K562 (cell line): ENCODE data around the gene FILIP1. TPM values are rescaled to one million over a fixed set of nuclear protein-coding genes. Genes with fewer than 3 reads are reported as not detected.
"Not testable (repeated sequence)": the region's sequence is repeated elsewhere in the genome, so short reads cannot be mapped to it uniquely, and the experiment has no call there.

ENCODE experiments used
- ATAC-seq: fragments of 200-7000 bp; cut with Tn5 transposase; 3 replicates; pipeline ENCODE4 v1.9.1; 2020; ENCODE audit warnings: moderate library complexity
- BruUV-seq: library from RNA; stranded (reverse); fragments of 400-500 nt; replicated peaks from 2 replicates; lab custom pipeline; 2021; lab: Mats Ljungman, UMichigan
- CTCF ChIA-PET: fragments of 300-600 bp; formaldehyde crosslinking; extraction: SDS; loops from one replicate; lab custom pipeline; 2021; ENCODE audit warnings: low intra/inter-chr PET ratio; lab: Yijun Ruan, JAX
- POLR2A ChIA-PET: fragments of 300-600, 350-650 bp; sonication (Branson Sonifier 250); formaldehyde crosslinking; extraction: SDS; loops from one replicate; lab custom pipeline; 2021; ENCODE audit warnings: antibody characterized with exemption, inconsistent platforms; lab: Yijun Ruan, JAX
- DNase-seq, 4 experiments: peaks; one replicate each; pipeline versions ENCODE4 v3.0.0 to v3.0.0-alpha.2; 2011 to 2018; ENCODE audit warnings: low spot score in 3 of 4, mixed read lengths in 3 of 4; ENCODE audit errors: extremely low read depth in 1 of 4
- FAIRE-seq: peaks from 2 replicates; lab custom pipeline; 2011; peaks lifted over from hg19 to GRCh38; lab: Jason Lieb, UNC
- H2AFZ ChIP-seq: 2 replicates; pipeline ENCODE4 v1.6.0; 2011; ENCODE audit warnings: low read depth, low read length, control low read depth, inconsistent platforms
- H3K27ac ChIP-seq: fragments of 200-600 bp; 3 replicates; pipeline ENCODE4 v1.8.0; 2011; ENCODE audit warnings: low read depth, mild to moderate bottlenecking, control low read depth, inconsistent platforms, low read length, moderate library complexity, mixed read lengths; ENCODE audit errors: extremely low read depth
- H3K27me3 ChIP-seq, 2 experiments: fragments of 300-600 bp in 1 of 2; 2 replicates in 1 of 2; 3 replicates in 1 of 2; pipeline versions ENCODE4 v1.6.0 to v1.8.0; 2011; ENCODE audit warnings: inconsistent platforms in 2 of 2, low read length in 2 of 2, mild to moderate bottlenecking in 1 of 2, mixed read lengths in 1 of 2, moderate library complexity in 1 of 2; ENCODE audit not compliant: control insufficient read depth in 2 of 2, insufficient read depth in 2 of 2
- H3K36me3 ChIP-seq: fragments of 300-600 bp; 3 replicates; pipeline ENCODE4 v1.8.0; 2011; ENCODE audit warnings: mild to moderate bottlenecking, low read length, inconsistent platforms; ENCODE audit not compliant: control insufficient read depth, insufficient read depth
- H3K4me1 ChIP-seq, 2 experiments: fragments of 200-600 bp in 1 of 2; replicated peaks in 1 of 2; 2 replicates in 1 of 2; 3 replicates in 1 of 2; pipeline versions ENCODE4 v1.5.1 to v1.8.0; 2011; ENCODE audit warnings: inconsistent platforms in 2 of 2, low read length in 2 of 2, mild to moderate bottlenecking in 1 of 2, mixed read lengths in 1 of 2, moderate library complexity in 1 of 2; ENCODE audit not compliant: control insufficient read depth in 2 of 2, insufficient read depth in 2 of 2
- H3K4me2 ChIP-seq: 2 replicates; pipeline ENCODE4 v1.6.1; 2011; ENCODE audit warnings: low read length, control low read depth, inconsistent platforms, mixed read lengths; ENCODE audit not compliant: insufficient read depth
- H3K4me3 ChIP-seq: fragments of 200-600 bp; sonication (generic), shearing (Covaris generic); 2 replicates; pipeline ENCODE4 v1.5.1; 2016; ENCODE audit warnings: control low read depth, inconsistent platforms
- H3K79me2 ChIP-seq: fragments of 200-600 bp; 3 replicates; pipeline ENCODE4 v1.8.0; 2011; ENCODE audit warnings: low read length, inconsistent platforms; ENCODE audit not compliant: control insufficient read depth, insufficient read depth
- H3K9ac ChIP-seq, 2 experiments: 2 replicates each; pipeline versions ENCODE4 v1.6.0 to v1.6.1; 2011; ENCODE audit warnings: low read depth in 2 of 2, low read length in 2 of 2, control low read depth in 1 of 2, inconsistent platforms in 1 of 2, mild to moderate bottlenecking in 1 of 2, mixed read lengths in 1 of 2; ENCODE audit not compliant: insufficient read depth in 1 of 2
- H3K9me1 ChIP-seq: one replicate; pipeline ENCODE4 v1.6.0; 2011; ENCODE audit warnings: inconsistent platforms, mild to moderate bottlenecking, low read length, moderate library complexity; ENCODE audit not compliant: control insufficient read depth, insufficient read depth
- H3K9me3 ChIP-seq: replicated peaks from 2 replicates; pipeline ENCODE4 v1.5.1; 2011; ENCODE audit warnings: low read depth, low read length, inconsistent platforms; ENCODE audit not compliant: control insufficient read depth, insufficient read depth
- H4K20me1 ChIP-seq: replicated peaks from 2 replicates; pipeline ENCODE4 v1.6.1; 2011; ENCODE audit warnings: low read length, inconsistent platforms, mixed read lengths; ENCODE audit not compliant: control insufficient read depth, insufficient read depth
- ATF7 ChIP-seq: fragments of 450-650 bp; IDR thresholded peaks from 2 replicates; pipeline ENCODE4 v1.7.1; 2014; ENCODE audit warnings: mild to moderate bottlenecking, moderate library complexity
- CREB1 ChIP-seq, 2 experiments: sonication (generic) in 1 of 2; formaldehyde crosslinking in 1 of 2; IDR thresholded peaks; 2 replicates each; pipeline versions ENCODE4 v1.6.1 to v1.8.0; 2012 to 2022; ENCODE audit warnings: inconsistent platforms in 1 of 2, mild to moderate bottlenecking in 1 of 2, missing genetic modification reagents in 1 of 2, moderate library complexity in 1 of 2
- HNRNPH1 ChIP-seq: fragments of 200-400 bp; formaldehyde crosslinking; optimal IDR thresholded peaks from 2 replicates; pipeline ENCODE3; 2017; ENCODE audit warnings: low read depth, mild to moderate bottlenecking, low read length, moderate library complexity
- NRF1 ChIP-seq, 2 experiments: fragments of 450-650 bp; IDR thresholded peaks in 1 of 2; conservative IDR thresholded peaks in 1 of 2; 2 replicates each; pipeline ENCODE4 v1.6.1; 2014; ENCODE audit warnings: mild to moderate bottlenecking in 2 of 2
- SP2 ChIP-seq: IDR thresholded peaks from 2 replicates; pipeline ENCODE4 v1.6.1; 2011; ENCODE audit warnings: mild to moderate bottlenecking, low read depth, low read length, moderate library complexity; ENCODE audit not compliant: poor library complexity, severe bottlenecking; ENCODE audit errors: extremely low read depth
- ZNF146 ChIP-seq: IDR thresholded peaks from one replicate; pipeline ENCODE4 v1.6.1; 2018; ENCODE audit warnings: missing compliant biosample characterization; ENCODE audit not compliant: unreplicated experiment
- ZNF239 ChIP-seq: fragments of 250-450 bp; sonication (Bioruptor Pico); IDR thresholded peaks from 2 replicates; pipeline ENCODE4 v1.4.0; 2020; ENCODE audit warnings: mild to moderate bottlenecking
- WGBS: fragments of 100-300 bp; shearing (Covaris generic); methylation state at CpG from one replicate; pipeline ENCODE4 v1.1.6; 2016; ENCODE audit warnings: low coverage, mixed read lengths; ENCODE audit not compliant: insufficient coverage; ENCODE audit errors: missing lambda C conversion rate; 5-methylcytosine and 5-hydroxymethylcytosine counted together
- in situ Hi-C: fragments of 300-500 bp; cut with MboI; formaldehyde crosslinking; loops from 4 replicates; pipeline ENCODE4 v1.15.0; 2018; ENCODE audit warnings: inconsistent platforms, mixed read lengths
- intact Hi-C: fragments of 100-400 bp; cut with micrococcal nuclease; formaldehyde crosslinking; loops from 2 replicates; pipeline ENCODE4 v1.14.2; 2022
- polyA plus RNA-seq, 8 experiments: library from polyadenylated mRNA; depleted of rRNA in 4 of 8; stranded (reverse) in 5 of 8; unstranded in 3 of 8; fragments of >200 nt; fragmentation: Nextera tagmentation in 2 of 8; fragmentation: Illumina TruSeq in 1 of 8; extraction: Ambion mirVana in 2 of 8; extraction: Trizol in 1 of 8; gene quantifications; 2 replicates each; pipeline versions ENCODE4 v1.2.1 to v1.2.3, GENCODE V29; 2011 to 2014; ENCODE audit warnings: inconsistent platforms in 1 of 8, missing spikeins in 1 of 8
- total RNA-seq, 7 experiments: library from RNA; depleted of rRNA in 6 of 7; stranded (reverse); fragments of >200 nt in 6 of 7; fragmentation: Illumina TruSeq in 2 of 7; extraction: Trizol in 2 of 7; gene quantifications; 2 replicates each; pipeline versions ENCODE4 v1.2.1 to v1.2.3, GENCODE V29; 2011 to 2021; ENCODE audit warnings: low replicate concordance in 1 of 7

The FILIP1 gene
- total and polyA plus RNA-seq, 9 of the 15 experiments (the other 6 are each of a cell fraction or from before 2014, with no cell fraction given): 0.03 to 0.25 (median 0.10) TPM; not detected in 1

DNA sequence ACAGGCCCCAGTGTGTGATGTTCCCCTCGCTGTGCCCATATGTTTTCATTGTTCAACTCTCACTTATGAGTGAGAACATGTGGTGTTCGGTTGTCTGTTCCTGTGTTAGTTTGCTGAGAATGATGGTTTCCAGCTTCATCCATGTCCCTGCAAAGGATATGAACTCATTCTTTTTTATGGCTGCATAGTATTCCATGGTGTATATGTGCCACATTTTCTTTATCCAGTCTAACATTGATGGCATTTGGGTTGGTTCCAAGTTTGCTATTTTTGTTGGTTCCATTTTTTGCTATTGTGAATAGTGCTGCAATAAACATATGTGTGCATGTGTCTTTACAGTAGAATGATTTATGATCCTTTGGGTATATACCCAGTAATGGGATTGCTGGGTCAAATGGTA is 83.0 kb downstream of the FILIP1 start:
- H3K27me3 ChIP-seq, H2AFZ ChIP-seq, H3K79me2 ChIP-seq, H3K4me1 ChIP-seq, H3K36me3 ChIP-seq, H3K9me3 ChIP-seq, FAIRE-seq, H3K9me1 ChIP-seq, POLR2A ChIA-PET, H4K20me1 ChIP-seq, CTCF ChIA-PET, ATAC-seq, BruUV-seq, H3K4me3 ChIP-seq, H3K9ac ChIP-seq, H3K27ac ChIP-seq, H3K4me2 ChIP-seq, in situ Hi-C loops, intact Hi-C loops, DNase-seq: not testable (repeated sequence)
- 0% methylated on average over 2 of the region's 2 CpGs for WGBS
- peak; percentile 57 for TF ChIP-seq ZNF146 (CRISPR knock-in tag)

DNA sequence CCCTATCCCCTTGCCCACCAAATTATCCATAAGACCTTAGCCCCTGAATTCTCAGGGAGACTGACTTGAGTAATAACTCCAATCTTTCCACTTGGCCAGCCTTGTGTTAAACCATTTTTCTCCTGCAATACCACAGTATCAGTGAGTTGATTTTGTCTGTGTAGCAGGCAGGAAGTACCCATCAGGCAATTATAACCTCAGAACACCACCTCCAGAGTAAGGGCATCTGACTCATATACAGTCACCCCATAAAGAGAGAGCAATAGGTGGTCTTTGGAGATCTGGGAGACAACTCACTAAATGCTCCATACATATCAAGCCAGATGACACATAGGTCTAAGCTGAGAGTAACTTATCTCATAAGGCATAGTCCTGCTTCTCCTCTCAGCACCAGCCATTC is 83.7 kb downstream of the FILIP1 start:
- Histone ChIP-seq H3K4me2 (no peak overlapping the region), H2AFZ (no peak overlapping the region), H3K9me1 (no peaks in the 10 kb centered on the region), H4K20me1 (no peaks in the 10 kb centered on the region), H3K4me1 (no peaks in the 10 kb centered on the region), H3K9ac (no peak overlapping the region), H3K27ac (no peak overlapping the region), H3K79me2 (no peaks in the 10 kb centered on the region), H3K27me3 (no peaks in the 10 kb centered on the region), H3K4me3 (no peak overlapping the region), H3K36me3 (no peaks in the 10 kb centered on the region), H3K9me3 (no peaks in the 10 kb centered on the region)
- ATAC-seq (no peak), DNase-seq (no peak), FAIRE-seq (no peak)
- CTCF ChIA-PET: no interaction called here
- in situ Hi-C loops (no loop called here), intact Hi-C loops (no loop called here)
- no peak for TF ChIP-seq CREB1 (IDR thresholded peaks at IDR 0.05)
- no peak for TF ChIP-seq CREB1 (CRISPR knock-in tag; IDR thresholded peaks at IDR 0.05)
- TF ChIP-seq HNRNPH1: no peak
- TF ChIP-seq ATF7: no peak
- no peak for TF ChIP-seq NRF1 (conservative IDR thresholded peaks at IDR 0.05 in 1 of 2, IDR thresholded peaks at IDR 0.05 in 1 of 2)
- TF ChIP-seq ZNF239 (CRISPR knock-in tag): no peak
- TF ChIP-seq SP2: no peak
- no TSS peak for BruUV-seq
- POLR2A ChIA-PET: no interaction called here
